Stimulated activated memory B cell treated with anti-CD40 and anti-IgM and Interleukin-4, amounts not matched to agents 10 μg/mL and 1 μg/mL and 100 μg/mL, for 72 hours (primary cell): Measurements from ENCODE around the gene COQ5.

Source experiments
- ATAC-seq: fragments of 150-1000 bp; cut with Tn5 transposase; 2 replicates; pipeline ENCODE4 v1.10.0; 2021
- H3K27ac Mint-ChIP-seq: one replicate; pipeline ENCODE4 v1.8.0; 2022; ENCODE audit warnings: mild to moderate bottlenecking, mixed read lengths
- H3K27me3 Mint-ChIP-seq: one replicate; pipeline ENCODE4 v1.8.0; 2022; ENCODE audit warnings: mixed read lengths
- H3K36me3 Mint-ChIP-seq: one replicate; pipeline ENCODE4 v1.8.0; 2022; ENCODE audit warnings: mixed read lengths
- H3K4me1 Mint-ChIP-seq: one replicate; pipeline ENCODE4 v1.8.0; 2022; ENCODE audit warnings: mixed read lengths
- H3K4me3 Mint-ChIP-seq: one replicate; pipeline ENCODE4 v1.8.0; 2022; ENCODE audit warnings: mild to moderate bottlenecking, moderate library complexity, mixed read lengths
- H3K9me3 Mint-ChIP-seq: one replicate; pipeline ENCODE4 v1.8.0; 2022; ENCODE audit warnings: mixed read lengths

Gene COQ5

GRCh38 chr12:120460157-120460556, 68.8 kb downstream of the COQ5 start:
- Mint-ChIP-seq H3K36me3 (peaks cover 66% of the 10 kb centered on the region), H3K27me3 (no peaks in the 10 kb centered on the region), H3K4me1 (peaks cover 8% of the 10 kb centered on the region), H3K27ac (no peak overlapping the region), H3K9me3 (no peaks in the 10 kb centered on the region), H3K4me3 (no peak overlapping the region)
- no peak for ATAC-seq

GRCh38 chr12:120457133-120457532, 71.8 kb downstream of the COQ5 start:
- H3K9me3 Mint-ChIP-seq: no peaks in the 10 kb centered on the region
- no peak overlapping the region for H3K27ac Mint-ChIP-seq
- ATAC-seq: no peak
- H3K4me1 Mint-ChIP-seq: peaks cover 8% of the 10 kb centered on the region
- peaks cover 43% of the 10 kb centered on the region for H3K36me3 Mint-ChIP-seq
- H3K27me3 Mint-ChIP-seq: no peaks in the 10 kb centered on the region
- no peak overlapping the region for H3K4me3 Mint-ChIP-seq

GRCh38 chr12:120455302-120455701, 73.7 kb downstream of the COQ5 start:
- no peaks in the 10 kb centered on the region for H3K27me3 Mint-ChIP-seq
- ATAC-seq: no peak
- H3K4me1 Mint-ChIP-seq: peaks cover 8% of the 10 kb centered on the region
- H3K27ac Mint-ChIP-seq: peak overlapping the region; percentile 46
- no peaks in the 10 kb centered on the region for H3K9me3 Mint-ChIP-seq
- peaks cover 36% of the 10 kb centered on the region for H3K36me3 Mint-ChIP-seq
- no peak overlapping the region for H3K4me3 Mint-ChIP-seq

- Mint-ChIP-seq H3K27me3 (no peaks in the 10 kb centered on the region), H3K36me3 (peaks cover 25% of the 10 kb centered on the region), H3K27ac (peak overlapping the region; percentile 19), H3K4me1 (peaks cover 14% of the 10 kb centered on the region), H3K4me3 (no peak overlapping the region), H3K9me3 (no peaks in the 10 kb centered on the region)
- ATAC-seq: peak; percentile 60
These were observed 75.0 kb downstream of the COQ5 start for GRCh38 chr12:120453977-120454376.
